Parathyroid adenoma (tissue), 2 donors: ENCODE measurements around the gene CTNND2.

ENCODE experiments used
- H2AFZ ChIP-seq: fragments of 300-600 bp; sonication (generic); one replicate; pipeline ENCODE4 v1.7.0; 2017; ENCODE audit warnings: antibody characterized with exemption, mild to moderate bottlenecking
- H3K27ac ChIP-seq: fragments of 300-600 bp; sonication (generic); one replicate; pipeline ENCODE4 v1.7.0; 2017
- H3K27me3 ChIP-seq: fragments of 300-600 bp; sonication (generic); one replicate; pipeline ENCODE4 v1.7.0; 2017; ENCODE audit warnings: low read length; ENCODE audit not compliant: control insufficient read depth, insufficient read depth
- H3K36me3 ChIP-seq: fragments of 300-600 bp; sonication (generic); one replicate; pipeline ENCODE4 v1.7.0; 2017; ENCODE audit warnings: low read length; ENCODE audit not compliant: control insufficient read depth, insufficient read depth
- H3K4me1 ChIP-seq: fragments of 300-600 bp; sonication (generic); one replicate; pipeline ENCODE4 v1.7.0; 2017; ENCODE audit warnings: control low read depth
- H3K4me2 ChIP-seq: fragments of 300-600 bp; sonication (generic); one replicate; pipeline ENCODE4 v1.7.0; 2017; ENCODE audit warnings: low read length
- H3K4me3 ChIP-seq: fragments of 300-600 bp; sonication (generic); one replicate; pipeline ENCODE4 v1.7.0; 2017; ENCODE audit warnings: low read depth, low read length
- H3K79me2 ChIP-seq: fragments of 300-600 bp; sonication (generic); one replicate; pipeline ENCODE4 v1.7.0; 2017; ENCODE audit warnings: control low read depth
- H3K9ac ChIP-seq: fragments of 300-600 bp; sonication (generic); one replicate; pipeline ENCODE4 v1.7.0; 2017; ENCODE audit warnings: mild to moderate bottlenecking
- H3K9me3 ChIP-seq: fragments of 300-600 bp; sonication (generic); one replicate; pipeline ENCODE4 v1.7.0; 2017; ENCODE audit warnings: low read length; ENCODE audit not compliant: control insufficient read depth
- TF ChIP-seq, protein P1 (sequence below): fragments of 300-600 bp; sonication (generic); IDR thresholded peaks from one replicate; pipeline ENCODE4 v1.7.0; 2017; ENCODE audit warnings: antibody characterized with exemption, mild to moderate bottlenecking
- donor health status: primary hyperparathyroidism.

CTNND2 gene

GRCh38 chr5:11888221-11888620, 16.0 kb downstream of the CTNND2 start:
- H3K27ac ChIP-seq: no peak overlapping the region
- H3K4me1 ChIP-seq: no peaks in the 10 kb centered on the region
- no peak overlapping the region for H3K4me2 ChIP-seq
- TF ChIP-seq, protein P1, sequence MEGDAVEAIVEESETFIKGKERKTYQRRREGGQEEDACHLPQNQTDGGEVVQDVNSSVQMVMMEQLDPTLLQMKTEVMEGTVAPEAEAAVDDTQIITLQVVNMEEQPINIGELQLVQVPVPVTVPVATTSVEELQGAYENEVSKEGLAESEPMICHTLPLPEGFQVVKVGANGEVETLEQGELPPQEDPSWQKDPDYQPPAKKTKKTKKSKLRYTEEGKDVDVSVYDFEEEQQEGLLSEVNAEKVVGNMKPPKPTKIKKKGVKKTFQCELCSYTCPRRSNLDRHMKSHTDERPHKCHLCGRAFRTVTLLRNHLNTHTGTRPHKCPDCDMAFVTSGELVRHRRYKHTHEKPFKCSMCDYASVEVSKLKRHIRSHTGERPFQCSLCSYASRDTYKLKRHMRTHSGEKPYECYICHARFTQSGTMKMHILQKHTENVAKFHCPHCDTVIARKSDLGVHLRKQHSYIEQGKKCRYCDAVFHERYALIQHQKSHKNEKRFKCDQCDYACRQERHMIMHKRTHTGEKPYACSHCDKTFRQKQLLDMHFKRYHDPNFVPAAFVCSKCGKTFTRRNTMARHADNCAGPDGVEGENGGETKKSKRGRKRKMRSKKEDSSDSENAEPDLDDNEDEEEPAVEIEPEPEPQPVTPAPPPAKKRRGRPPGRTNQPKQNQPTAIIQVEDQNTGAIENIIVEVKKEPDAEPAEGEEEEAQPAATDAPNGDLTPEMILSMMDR: no peak
- H2AFZ ChIP-seq: no peak overlapping the region
- H3K9me3 ChIP-seq: no peaks in the 10 kb centered on the region
- no peaks in the 10 kb centered on the region for H3K36me3 ChIP-seq
- H3K9ac ChIP-seq: no peak overlapping the region
- H3K79me2 ChIP-seq: no peaks in the 10 kb centered on the region
- H3K4me3 ChIP-seq: no peak overlapping the region
- H3K27me3 ChIP-seq: no peaks in the 10 kb centered on the region

DNA sequence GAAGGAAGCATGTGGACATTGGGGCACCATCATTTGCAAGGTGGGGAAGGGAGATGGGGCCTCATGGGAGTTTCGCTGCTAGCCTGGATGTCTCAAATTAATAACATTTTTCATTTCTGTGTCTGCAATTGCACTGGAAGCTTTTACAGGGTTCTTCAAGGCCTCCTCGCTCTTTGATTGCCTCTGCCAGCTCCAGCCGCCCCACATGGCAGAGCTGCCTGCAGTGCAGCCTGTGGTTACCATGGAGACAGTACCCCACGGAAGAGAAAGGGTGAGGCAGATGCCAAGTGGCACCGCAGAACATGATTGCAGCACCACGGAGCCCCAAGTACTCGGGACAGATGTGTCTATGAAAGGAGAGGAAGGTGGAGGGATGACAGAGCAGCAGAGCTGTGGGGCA, 25.4 kb downstream of the CTNND2 start:
- TF ChIP-seq, protein P1: no peak
- Histone ChIP-seq H3K9me3 (no peaks in the 10 kb centered on the region), H3K4me3 (no peak overlapping the region)

DNA sequence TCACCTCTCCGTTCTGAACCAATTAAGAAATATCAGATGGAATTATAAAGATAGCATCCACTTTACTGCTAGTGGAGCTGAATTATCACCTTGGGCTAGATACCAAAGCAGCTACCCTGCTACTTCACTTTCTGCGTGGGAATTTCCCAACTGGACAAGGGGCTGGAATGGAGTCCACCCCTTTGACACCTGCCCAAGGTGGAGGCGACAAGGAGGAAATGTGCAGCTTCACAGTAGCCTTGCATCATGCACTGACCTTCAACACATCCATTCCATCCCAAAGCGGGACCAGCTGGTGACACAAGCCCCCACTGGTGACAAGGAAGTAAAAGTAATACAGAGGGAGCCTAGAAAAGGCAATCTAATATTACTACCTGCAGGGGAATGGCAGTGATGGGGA, 30.7 kb downstream of the CTNND2 start:
- Histone ChIP-seq H3K9ac (no peak overlapping the region), H3K9me3 (no peaks in the 10 kb centered on the region), H3K27ac (no peak overlapping the region), H2AFZ (no peak overlapping the region), H3K4me1 (no peaks in the 10 kb centered on the region), H3K79me2 (no peaks in the 10 kb centered on the region), H3K36me3 (no peaks in the 10 kb centered on the region), H3K4me3 (no peak overlapping the region), H3K4me2 (no peak overlapping the region), H3K27me3 (no peaks in the 10 kb centered on the region)
- TF ChIP-seq, protein P1: no peak

More for the DNA sequence above, 25.4 kb downstream of the CTNND2 start:
- Histone ChIP-seq H3K4me2 (no peak overlapping the region), H3K36me3 (no peaks in the 10 kb centered on the region), H3K27ac (no peak overlapping the region), H3K79me2 (no peaks in the 10 kb centered on the region), H3K27me3 (no peaks in the 10 kb centered on the region), H2AFZ (no peak overlapping the region), H3K9ac (no peak overlapping the region), H3K4me1 (no peaks in the 10 kb centered on the region)

DNA sequence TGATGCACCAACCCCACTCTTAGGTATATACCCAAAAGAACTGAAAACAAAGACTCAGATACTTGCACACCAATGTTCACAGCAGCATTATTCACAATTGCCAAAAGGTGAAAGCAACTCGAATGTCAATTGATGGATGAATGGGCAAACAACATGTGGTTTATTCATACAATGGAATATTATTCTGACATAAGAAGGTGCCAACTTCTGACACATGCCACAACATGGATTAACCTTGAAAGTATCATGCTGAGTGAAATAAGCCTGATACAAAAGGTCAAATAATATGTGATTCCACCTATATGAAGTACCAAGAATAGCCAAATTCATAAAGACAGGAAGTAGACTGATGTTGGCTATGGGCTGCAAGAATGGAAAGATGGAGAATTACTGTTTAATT, 35.0 kb downstream of the CTNND2 start:
- Histone ChIP-seq H3K27ac (no peak overlapping the region), H3K36me3 (no peaks in the 10 kb centered on the region), H2AFZ (no peak overlapping the region), H3K4me3 (no peak overlapping the region), H3K9ac (no peak overlapping the region), H3K27me3 (no peaks in the 10 kb centered on the region), H3K9me3 (no peaks in the 10 kb centered on the region), H3K79me2 (no peaks in the 10 kb centered on the region), H3K4me1 (no peaks in the 10 kb centered on the region), H3K4me2 (no peak overlapping the region)
- TF ChIP-seq, protein P1: no peak

DNA sequence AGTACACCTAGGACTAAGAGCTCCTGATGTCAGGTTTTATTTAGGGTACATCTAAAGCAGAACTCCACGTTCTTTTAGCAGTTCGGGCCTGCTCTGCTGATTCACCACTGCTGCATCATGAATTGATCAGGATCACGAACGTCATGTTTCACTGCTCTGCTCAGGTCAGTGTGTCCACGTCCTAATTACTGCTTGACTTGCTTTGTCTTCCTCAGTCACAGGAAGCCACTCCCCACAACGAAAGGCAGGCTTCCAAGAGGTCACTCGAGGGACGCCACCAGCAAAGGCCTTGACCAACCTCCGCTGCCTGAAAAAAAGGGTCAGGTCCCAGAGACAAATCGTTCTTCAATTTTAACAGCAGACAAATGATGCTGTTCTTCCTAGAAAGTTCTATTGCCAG, 40.3 kb downstream of the CTNND2 start:
- Histone ChIP-seq H3K27ac (no peak overlapping the region), H3K9me3 (no peaks in the 10 kb centered on the region), H2AFZ (no peak overlapping the region), H3K4me3 (no peak overlapping the region), H3K36me3 (no peaks in the 10 kb centered on the region), H3K4me1 (no peaks in the 10 kb centered on the region), H3K27me3 (no peaks in the 10 kb centered on the region), H3K4me2 (no peak overlapping the region), H3K9ac (no peak overlapping the region), H3K79me2 (no peaks in the 10 kb centered on the region)
- TF ChIP-seq, protein P1: no peak
